GM12864 (cell line): Measurements from ENCODE around the gene GNAQ.

ENCODE experiments used
- DNase-seq: peaks from one replicate; pipeline ENCODE4 v3.0.0-alpha.2; 2011; ENCODE audit warnings: low read depth
- H3K4me3 ChIP-seq: 2 replicates; pipeline ENCODE4 v1.5.1; 2011; ENCODE audit warnings: mild to moderate bottlenecking, low read depth, low read length, control low read depth
- TF ChIP-seq, protein P1 (sequence below): IDR thresholded peaks from 2 replicates; pipeline ENCODE4 v1.5.1; 2011; ENCODE audit warnings: low read depth, mild to moderate bottlenecking, moderate library complexity, low read length, control low read depth, inconsistent platforms; ENCODE audit errors: missing control alignments

GNAQ gene

DNA sequence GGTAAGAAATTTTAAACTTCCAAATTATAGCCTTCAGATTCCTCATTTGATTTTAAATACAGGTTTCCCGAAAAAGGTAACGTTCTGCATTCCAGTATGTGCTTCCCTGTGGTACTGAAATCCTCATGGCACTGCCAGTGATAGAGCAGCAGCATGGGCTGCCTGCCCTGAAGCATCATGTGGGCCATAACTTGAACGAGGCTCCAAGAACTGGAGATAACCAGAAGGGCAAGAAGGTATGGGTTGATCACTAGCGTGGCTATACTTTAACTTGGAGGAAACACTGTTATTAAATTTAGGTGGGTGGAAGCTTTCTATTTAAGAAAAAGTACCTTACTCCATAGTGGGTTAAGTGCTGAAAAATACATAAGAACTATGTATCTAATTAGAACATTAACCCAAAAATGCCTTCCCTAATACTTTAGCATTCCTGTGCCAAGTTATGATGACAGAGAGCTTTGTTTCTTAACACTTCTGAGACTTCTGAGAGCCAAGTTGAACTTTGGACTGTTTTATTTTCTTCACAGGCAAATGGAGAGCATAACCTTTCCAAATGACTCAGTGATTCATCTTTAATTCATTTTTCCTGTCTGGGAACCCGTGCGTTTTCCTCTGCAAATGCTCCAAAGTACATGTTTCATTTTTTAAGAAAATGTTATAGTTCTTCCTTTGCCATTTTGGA, 192.0 kb downstream of the GNAQ start:
- TF ChIP-seq, protein P1, sequence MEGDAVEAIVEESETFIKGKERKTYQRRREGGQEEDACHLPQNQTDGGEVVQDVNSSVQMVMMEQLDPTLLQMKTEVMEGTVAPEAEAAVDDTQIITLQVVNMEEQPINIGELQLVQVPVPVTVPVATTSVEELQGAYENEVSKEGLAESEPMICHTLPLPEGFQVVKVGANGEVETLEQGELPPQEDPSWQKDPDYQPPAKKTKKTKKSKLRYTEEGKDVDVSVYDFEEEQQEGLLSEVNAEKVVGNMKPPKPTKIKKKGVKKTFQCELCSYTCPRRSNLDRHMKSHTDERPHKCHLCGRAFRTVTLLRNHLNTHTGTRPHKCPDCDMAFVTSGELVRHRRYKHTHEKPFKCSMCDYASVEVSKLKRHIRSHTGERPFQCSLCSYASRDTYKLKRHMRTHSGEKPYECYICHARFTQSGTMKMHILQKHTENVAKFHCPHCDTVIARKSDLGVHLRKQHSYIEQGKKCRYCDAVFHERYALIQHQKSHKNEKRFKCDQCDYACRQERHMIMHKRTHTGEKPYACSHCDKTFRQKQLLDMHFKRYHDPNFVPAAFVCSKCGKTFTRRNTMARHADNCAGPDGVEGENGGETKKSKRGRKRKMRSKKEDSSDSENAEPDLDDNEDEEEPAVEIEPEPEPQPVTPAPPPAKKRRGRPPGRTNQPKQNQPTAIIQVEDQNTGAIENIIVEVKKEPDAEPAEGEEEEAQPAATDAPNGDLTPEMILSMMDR: no peak
- no peak overlapping the region for H3K4me3 ChIP-seq
- no peak for DNase-seq

DNA sequence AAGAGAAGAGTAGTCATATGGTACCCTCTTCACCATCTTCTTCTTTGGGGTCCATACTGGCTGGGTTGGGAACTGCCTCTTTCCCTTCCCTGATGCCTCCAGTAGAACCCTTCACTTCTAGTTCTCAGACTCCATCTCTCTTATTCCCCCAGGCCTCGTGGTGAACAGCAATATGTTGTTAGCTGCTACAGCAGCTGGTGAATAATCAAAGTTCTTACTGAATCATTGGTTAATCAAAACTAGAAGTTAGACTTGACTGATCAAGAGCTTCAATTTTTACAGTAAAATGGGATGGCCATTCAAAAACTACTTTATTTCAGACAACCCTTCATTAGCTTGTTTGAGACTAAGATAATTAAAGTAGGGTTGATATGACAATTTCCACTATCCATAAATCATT, 192.6 kb downstream of the GNAQ start:
- DNase-seq: no peak
- TF ChIP-seq, protein P1: no peak
- H3K4me3 ChIP-seq: no peak overlapping the region

DNA sequence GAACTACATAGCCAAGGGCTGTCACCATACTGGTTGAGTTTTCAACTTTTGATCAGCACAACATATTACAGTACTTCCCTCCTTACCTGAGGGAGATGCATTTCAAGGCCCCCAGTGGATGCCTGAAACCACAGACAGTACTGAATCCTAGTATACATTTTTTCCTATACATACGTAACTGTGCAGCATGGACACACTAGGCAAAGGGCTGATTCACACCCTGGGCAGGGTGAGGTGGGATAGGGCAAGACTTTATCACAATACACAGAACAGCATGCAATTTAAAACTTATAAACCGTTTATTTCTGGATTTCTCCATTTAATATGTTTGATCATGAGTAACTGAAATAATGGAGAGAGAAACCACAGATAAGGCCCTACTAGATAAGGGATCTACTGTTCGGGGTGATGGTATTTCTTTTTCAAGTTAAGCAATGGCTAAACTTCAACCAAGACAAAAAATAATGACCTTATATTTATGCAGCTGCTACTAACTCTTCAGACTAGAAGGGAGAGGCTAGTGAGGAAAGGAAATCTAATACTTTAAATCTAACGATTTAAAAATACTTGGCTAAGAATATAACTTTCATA, 196.6 kb downstream of the GNAQ start:
- no peak overlapping the region for H3K4me3 ChIP-seq
- TF ChIP-seq, protein P1: no peak
- DNase-seq: no peak

DNA sequence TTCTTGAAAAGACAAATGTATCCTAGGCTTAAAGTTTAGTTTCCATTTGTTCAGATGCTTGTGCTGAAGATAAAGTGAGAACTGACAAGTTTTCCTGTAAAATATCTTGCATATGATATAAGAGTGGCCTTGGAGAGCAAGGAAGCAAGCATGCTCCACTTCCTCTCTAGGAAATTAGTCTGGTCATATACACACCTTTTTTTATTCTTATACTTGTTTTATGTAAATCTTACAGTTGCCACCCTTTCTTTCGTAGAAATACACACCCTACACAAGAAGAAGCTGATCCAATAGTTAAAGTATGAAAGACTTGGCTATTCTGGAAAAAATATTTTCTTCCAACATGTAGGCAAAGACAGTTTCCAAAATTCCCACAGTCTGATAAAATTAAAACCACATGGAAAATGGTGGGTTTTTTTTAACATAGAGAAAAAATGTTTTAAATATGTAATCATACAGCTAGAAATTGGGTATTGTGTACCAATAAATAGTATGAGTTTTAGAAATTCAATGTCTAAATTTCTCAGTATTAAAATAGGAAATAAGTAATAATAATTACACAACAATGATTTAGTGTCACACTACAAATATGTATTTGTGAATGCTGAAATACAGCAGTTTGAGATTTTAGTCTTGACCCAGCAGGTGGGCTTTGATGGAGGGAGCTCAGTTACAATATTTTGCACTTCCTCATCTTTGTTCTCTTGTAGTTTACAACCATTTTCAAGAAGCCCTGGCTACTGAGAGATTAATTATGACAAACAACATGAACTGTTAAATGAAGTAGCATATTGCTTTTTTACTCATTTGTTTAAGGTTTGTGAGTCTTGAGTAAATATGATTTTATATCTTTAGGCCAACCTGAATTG, 197.8 kb downstream of the GNAQ start:
- no peak overlapping the region for H3K4me3 ChIP-seq
- no peak for DNase-seq
- TF ChIP-seq, protein P1: no peak

DNA sequence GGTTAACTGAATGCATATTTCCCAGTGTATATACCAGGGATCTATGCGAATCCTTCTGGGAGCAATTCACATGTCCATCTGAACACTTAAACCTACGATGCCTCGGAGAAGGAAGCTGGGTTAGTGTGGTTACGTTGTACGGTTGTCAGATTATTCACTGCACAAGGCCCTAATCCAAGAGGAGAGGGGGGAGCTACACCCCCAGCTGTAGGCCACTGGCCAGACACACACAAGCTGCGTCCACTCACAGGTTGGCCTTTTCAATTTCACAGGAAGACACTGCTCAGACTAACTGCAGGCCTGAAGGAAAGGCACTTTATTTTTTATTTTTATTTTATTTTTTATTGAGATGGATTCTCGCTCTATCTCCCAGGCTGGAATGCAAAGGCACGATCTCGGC, 199.0 kb downstream of the GNAQ start:
- H3K4me3 ChIP-seq: no peak overlapping the region
- TF ChIP-seq, protein P1: no peak
- no peak for DNase-seq

DNA sequence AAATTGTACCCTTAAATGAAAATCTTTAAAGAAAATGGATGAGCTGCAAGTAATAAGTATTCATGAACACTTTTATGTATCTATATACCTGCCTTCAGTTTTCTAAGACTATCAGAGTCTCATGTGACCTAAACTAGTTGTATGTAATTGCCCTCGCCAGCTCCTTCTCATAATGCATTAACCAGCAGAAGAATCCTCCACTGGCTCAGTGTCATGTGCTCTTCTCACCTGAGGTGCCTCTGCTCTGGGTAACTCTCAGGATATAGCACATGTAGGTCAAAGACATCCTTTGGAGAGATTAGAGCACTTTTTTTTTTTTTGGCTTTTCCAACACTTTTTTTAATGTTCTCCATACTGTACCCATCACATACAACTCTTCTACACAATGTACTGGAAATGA, 199.8 kb downstream of the GNAQ start:
- TF ChIP-seq, protein P1: no peak
- DNase-seq: no peak
- H3K4me3 ChIP-seq: no peak overlapping the region
